PC-9 (cell line): ENCODE results near the gene BRI3.
"Not testable (repeated sequence)": the region's sequence is repeated elsewhere in the genome, so short reads cannot be mapped to it uniquely, and the experiment has no call there.

ENCODE experiments used
- EZH2 ChIP-seq: fragments of 200-600 bp; sonication (generic); IDR thresholded peaks from 2 replicates; pipeline ENCODE4 v1.8.0; 2017; ENCODE audit warnings: antibody characterized with exemption, low read depth
- TF ChIP-seq, protein P1 (sequence below): fragments of 200-600 bp; sonication (generic); conservative IDR thresholded peaks from 2 replicates; pipeline ENCODE4 v1.6.1; 2017; ENCODE audit warnings: mixed run types, antibody characterized with exemption, mild to moderate bottlenecking, moderate library complexity

DNA sequence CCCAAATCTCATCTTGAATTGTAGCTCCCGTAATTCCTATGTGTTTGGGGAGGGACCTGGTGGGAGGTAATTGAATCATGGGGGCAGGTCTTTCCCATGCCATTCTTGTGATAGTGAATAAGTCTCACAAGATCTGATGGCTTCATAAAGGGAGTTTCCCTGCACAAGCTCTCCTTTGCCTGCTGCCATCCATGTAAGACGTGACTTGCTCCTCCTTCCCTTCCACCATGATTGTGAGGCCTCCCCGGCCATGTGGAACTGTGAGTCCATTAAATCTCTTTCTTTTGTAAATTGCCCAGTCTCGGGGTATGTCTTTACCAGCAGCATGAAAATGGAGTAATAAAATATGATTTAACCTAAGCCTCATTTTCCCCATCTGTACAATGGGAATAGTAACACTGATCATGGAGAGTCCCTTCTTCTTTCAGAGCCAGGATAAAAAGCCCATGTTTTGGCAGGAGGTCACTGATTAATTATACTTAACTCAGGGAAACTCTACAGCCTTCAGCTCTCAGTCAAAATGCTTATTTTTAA is 34.6 kb downstream of the BRI3 start:
- TF ChIP-seq, protein P1, sequence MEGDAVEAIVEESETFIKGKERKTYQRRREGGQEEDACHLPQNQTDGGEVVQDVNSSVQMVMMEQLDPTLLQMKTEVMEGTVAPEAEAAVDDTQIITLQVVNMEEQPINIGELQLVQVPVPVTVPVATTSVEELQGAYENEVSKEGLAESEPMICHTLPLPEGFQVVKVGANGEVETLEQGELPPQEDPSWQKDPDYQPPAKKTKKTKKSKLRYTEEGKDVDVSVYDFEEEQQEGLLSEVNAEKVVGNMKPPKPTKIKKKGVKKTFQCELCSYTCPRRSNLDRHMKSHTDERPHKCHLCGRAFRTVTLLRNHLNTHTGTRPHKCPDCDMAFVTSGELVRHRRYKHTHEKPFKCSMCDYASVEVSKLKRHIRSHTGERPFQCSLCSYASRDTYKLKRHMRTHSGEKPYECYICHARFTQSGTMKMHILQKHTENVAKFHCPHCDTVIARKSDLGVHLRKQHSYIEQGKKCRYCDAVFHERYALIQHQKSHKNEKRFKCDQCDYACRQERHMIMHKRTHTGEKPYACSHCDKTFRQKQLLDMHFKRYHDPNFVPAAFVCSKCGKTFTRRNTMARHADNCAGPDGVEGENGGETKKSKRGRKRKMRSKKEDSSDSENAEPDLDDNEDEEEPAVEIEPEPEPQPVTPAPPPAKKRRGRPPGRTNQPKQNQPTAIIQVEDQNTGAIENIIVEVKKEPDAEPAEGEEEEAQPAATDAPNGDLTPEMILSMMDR, result not testable (repeated sequence)
- not testable (repeated sequence) for TF ChIP-seq EZH2
